K562 (cell line): ENCODE measurements around the gene MYL12B. TPM values are rescaled to one million over a fixed set of nuclear protein-coding genes. Genes with fewer than 3 reads are reported as not detected.

Experiments used
- BMI1 ChIP-seq: fragments of 150-350 bp; IDR thresholded peaks from 2 replicates; pipeline ENCODE4 v1.6.1; 2014; ENCODE audit warnings: low read length
- CEBPG ChIP-seq, 3 experiments: fragments of 200-800 bp in 1 of 3; sonication (Bioruptor generic) in 1 of 3; sonication (generic) in 1 of 3; formaldehyde crosslinking in 1 of 3; IDR thresholded peaks in 2 of 3; conservative IDR thresholded peaks in 1 of 3; 2 replicates each; pipeline versions ENCODE4 v1.6.1 to v1.8.0; 2016 to 2022; ENCODE audit warnings: missing compliant biosample characterization in 2 of 3, missing genetic modification characterization in 2 of 3, mild to moderate bottlenecking in 1 of 3, missing genetic modification reagents in 1 of 3
- IFI16 ChIP-seq: fragments of 250-450 bp; sonication (Bioruptor Pico); IDR thresholded peaks from 2 replicates; pipeline ENCODE4 v2.1.2; 2022; ENCODE audit warnings: mild to moderate bottlenecking, inconsistent platforms
- MYBL2 ChIP-seq, 2 experiments: fragments of 450-650 bp in 1 of 2; sonication (generic) in 1 of 2; formaldehyde crosslinking in 1 of 2; IDR thresholded peaks; 2 replicates each; pipeline versions ENCODE4 v1.6.1 to v1.8.1; 2017 to 2022; ENCODE audit warnings: borderline replicate concordance in 1 of 2, inconsistent platforms in 1 of 2, low read depth in 1 of 2, mild to moderate bottlenecking in 1 of 2, missing genetic modification reagents in 1 of 2, moderate library complexity in 1 of 2
- NR2F6 ChIP-seq: fragments of 450-650 bp; formaldehyde crosslinking; IDR thresholded peaks from 2 replicates; pipeline ENCODE4 v1.4.0; 2020; ENCODE audit warnings: mild to moderate bottlenecking
- PHF8 ChIP-seq: fragments of 200-600 bp; sonication (generic); IDR thresholded peaks from 2 replicates; pipeline ENCODE4 v1.6.1; 2012; ENCODE audit warnings: mixed run types, mild to moderate bottlenecking, inconsistent platforms, low read length, moderate library complexity, borderline replicate concordance
- ZBTB1 ChIP-seq: sonication (generic); formaldehyde crosslinking; IDR thresholded peaks from 2 replicates; pipeline ENCODE4 v1.8.1; 2023; ENCODE audit warnings: missing genetic modification reagents, low read depth, mild to moderate bottlenecking, borderline replicate concordance
- ZC3H8 ChIP-seq: fragments of 450-650 bp; IDR thresholded peaks from 2 replicates; pipeline ENCODE4 v1.6.1; 2017
- ZNF217 ChIP-seq: sonication (generic); formaldehyde crosslinking; IDR thresholded peaks from 2 replicates; pipeline ENCODE4 v1.8.0; 2022; ENCODE audit warnings: mild to moderate bottlenecking, missing genetic modification reagents
- ZNF79 ChIP-seq: fragments of 250-450 bp; sonication (Bioruptor Pico); IDR thresholded peaks from 2 replicates; pipeline ENCODE4 v1.4.0; 2020; ENCODE audit warnings: low read depth, mild to moderate bottlenecking, moderate library complexity
- ZNF830 ChIP-seq: fragments of 250-450 bp; sonication (Bioruptor Pico); IDR thresholded peaks from 2 replicates; pipeline ENCODE4 v1.5.0; 2021; ENCODE audit warnings: mild to moderate bottlenecking
- polyA plus RNA-seq, 8 experiments: library from polyadenylated mRNA; depleted of rRNA in 4 of 8; stranded (reverse) in 5 of 8; unstranded in 3 of 8; fragments of >200 nt; fragmentation: Nextera tagmentation in 2 of 8; fragmentation: Illumina TruSeq in 1 of 8; extraction: Ambion mirVana in 2 of 8; extraction: Trizol in 1 of 8; gene quantifications; 2 replicates each; pipeline versions ENCODE4 v1.2.1 to v1.2.3, GENCODE V29; 2011 to 2014; ENCODE audit warnings: inconsistent platforms in 1 of 8, missing spikeins in 1 of 8
- total RNA-seq, 7 experiments: library from RNA; depleted of rRNA in 6 of 7; stranded (reverse); fragments of >200 nt in 6 of 7; fragmentation: Illumina TruSeq in 2 of 7; extraction: Trizol in 2 of 7; gene quantifications; 2 replicates each; pipeline versions ENCODE4 v1.2.1 to v1.2.3, GENCODE V29; 2011 to 2021; ENCODE audit warnings: low replicate concordance in 1 of 7
- TF ChIP-seq, protein P1 (sequence below): fragments of 250-450 bp; sonication (Bioruptor Pico); IDR thresholded peaks from 2 replicates; pipeline ENCODE4 v1.5.0; 2020; ENCODE audit warnings: mild to moderate bottlenecking, borderline replicate concordance
- TF ChIP-seq, protein P2 (sequence below): fragments of 250-450 bp; sonication (Bioruptor Pico); IDR thresholded peaks from 2 replicates; pipeline ENCODE4 v1.5.1; 2021; ENCODE audit warnings: mild to moderate bottlenecking
- TF ChIP-seq, protein P3 (sequence below): IDR thresholded peaks from 3 replicates; pipeline ENCODE4 v1.6.1; 2011; ENCODE audit warnings: borderline replicate concordance, mild to moderate bottlenecking; ENCODE audit not compliant: insufficient read length, insufficient read depth
- TF ChIP-seq, protein P4 (sequence below): fragments of 150-350 bp; conservative IDR thresholded peaks from 2 replicates; pipeline ENCODE4 v1.6.1; 2014; ENCODE audit warnings: low read length
- TF ChIP-seq, protein P5 (sequence below): fragments of 250-450 bp; sonication (Bioruptor Pico); IDR thresholded peaks from 2 replicates; pipeline ENCODE4 v1.8.0; 2021; ENCODE audit warnings: borderline replicate concordance, mild to moderate bottlenecking, moderate library complexity; ENCODE audit not compliant: poor library complexity, severe bottlenecking

Gene MYL12B
- total and polyA plus RNA-seq, 9 of the 15 experiments (the other 6 are each of a cell fraction or from before 2014, with no cell fraction given) = 220 to 995 (median 463) TPM

DNA sequence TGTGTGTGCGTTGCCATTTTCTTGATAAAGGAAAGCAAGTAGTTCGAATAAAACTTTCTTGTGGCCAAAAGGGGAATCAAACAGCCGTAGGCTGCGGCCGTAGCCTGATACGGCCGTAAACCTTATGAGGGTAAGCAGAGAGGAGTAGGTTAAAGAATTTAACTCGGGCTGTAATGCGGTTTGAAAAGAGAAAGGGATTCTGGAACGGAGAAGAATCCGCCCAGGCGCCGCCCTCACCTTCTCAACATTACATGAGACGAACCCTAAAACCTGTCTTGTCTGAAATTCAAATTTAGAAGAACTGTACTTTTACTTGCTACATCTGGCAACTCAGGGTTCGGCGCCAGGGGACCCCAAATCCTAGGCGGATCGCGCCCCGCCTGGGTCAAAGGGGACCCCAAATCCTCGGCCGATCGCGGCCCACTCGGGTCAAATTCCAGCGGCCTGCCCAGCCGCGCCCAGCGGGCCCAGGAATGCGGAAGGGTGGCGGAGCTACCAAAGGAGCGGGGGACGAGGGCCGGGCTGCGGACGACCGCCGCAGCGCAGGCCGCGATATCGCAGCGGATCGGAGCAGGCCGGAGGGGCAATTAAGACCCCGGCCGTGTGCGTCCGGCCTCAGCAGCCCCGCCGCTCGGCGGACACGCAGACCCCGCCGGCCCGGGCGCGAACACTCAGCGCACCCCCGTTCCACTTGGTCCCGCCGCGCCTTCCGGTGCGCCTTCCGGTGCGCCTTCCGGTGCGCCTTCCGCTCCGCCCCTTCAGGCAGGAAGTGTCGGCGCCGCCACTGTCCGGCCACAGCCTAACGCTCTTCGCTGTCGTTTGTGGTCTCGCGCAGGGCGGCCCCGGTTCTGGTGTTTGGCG, at the start of gene MYL12B (continued):
- TF ChIP-seq MYBL2 (IDR thresholded peaks at IDR 0.05; ENCODE audit: low read depth) (no peak), MYBL2 (CRISPR knock-in tag; IDR thresholded peaks at IDR 0.05; ENCODE audit: borderline replicate concordance) (no peak), ZNF830 (CRISPR knock-in tag) (no peak), CEBPG (CRISPR knock-in tag; IDR thresholded peaks at IDR 0.05) (peak; percentile 33; the same call in 1 of the 2 replicates), CEBPG (tag; conservative IDR thresholded peaks at IDR 0.05 in 1 of 2, IDR thresholded peaks at IDR 0.05 in 1 of 2) (no peak), ZC3H8 (no peak), BMI1 (no peak), ZNF79 (CRISPR knock-in tag) (no peak), ZNF217 (CRISPR knock-in tag) (no peak), IFI16 (CRISPR knock-in tag) (no peak), ZBTB1 (CRISPR knock-in tag) (no peak; the same call in none of the 2 replicates), PHF8 (peak; percentile 86), NR2F6 (CRISPR knock-in tag) (peak; percentile 13; the same call in 1 of the 2 replicates)
- TF ChIP-seq, protein P1, sequence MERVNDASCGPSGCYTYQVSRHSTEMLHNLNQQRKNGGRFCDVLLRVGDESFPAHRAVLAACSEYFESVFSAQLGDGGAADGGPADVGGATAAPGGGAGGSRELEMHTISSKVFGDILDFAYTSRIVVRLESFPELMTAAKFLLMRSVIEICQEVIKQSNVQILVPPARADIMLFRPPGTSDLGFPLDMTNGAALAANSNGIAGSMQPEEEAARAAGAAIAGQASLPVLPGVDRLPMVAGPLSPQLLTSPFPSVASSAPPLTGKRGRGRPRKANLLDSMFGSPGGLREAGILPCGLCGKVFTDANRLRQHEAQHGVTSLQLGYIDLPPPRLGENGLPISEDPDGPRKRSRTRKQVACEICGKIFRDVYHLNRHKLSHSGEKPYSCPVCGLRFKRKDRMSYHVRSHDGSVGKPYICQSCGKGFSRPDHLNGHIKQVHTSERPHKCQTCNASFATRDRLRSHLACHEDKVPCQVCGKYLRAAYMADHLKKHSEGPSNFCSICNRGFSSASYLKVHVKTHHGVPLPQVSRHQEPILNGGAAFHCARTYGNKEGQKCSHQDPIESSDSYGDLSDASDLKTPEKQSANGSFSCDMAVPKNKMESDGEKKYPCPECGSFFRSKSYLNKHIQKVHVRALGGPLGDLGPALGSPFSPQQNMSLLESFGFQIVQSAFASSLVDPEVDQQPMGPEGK (CRISPR knock-in tag) = 0 out of 2 replicates have a peak, but pooled peaks have one; percentile 43
- TF ChIP-seq, protein P2, sequence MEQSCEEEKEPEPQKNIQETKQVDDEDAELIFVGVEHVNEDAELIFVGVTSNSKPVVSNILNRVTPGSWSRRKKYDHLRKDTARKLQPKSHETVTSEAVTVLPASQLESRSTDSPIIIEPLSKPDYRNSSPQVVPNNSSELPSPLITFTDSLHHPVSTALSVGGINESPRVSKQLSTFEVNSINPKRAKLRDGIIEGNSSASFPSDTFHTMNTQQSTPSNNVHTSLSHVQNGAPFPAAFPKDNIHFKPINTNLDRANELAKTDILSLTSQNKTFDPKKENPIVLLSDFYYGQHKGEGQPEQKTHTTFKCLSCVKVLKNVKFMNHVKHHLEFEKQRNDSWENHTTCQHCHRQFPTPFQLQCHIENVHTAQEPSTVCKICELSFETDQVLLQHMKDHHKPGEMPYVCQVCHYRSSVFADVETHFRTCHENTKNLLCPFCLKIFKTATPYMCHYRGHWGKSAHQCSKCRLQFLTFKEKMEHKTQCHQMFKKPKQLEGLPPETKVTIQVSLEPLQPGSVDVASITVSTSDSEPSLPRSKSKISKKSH (CRISPR knock-in tag) = no peak
- TF ChIP-seq, protein P3, sequence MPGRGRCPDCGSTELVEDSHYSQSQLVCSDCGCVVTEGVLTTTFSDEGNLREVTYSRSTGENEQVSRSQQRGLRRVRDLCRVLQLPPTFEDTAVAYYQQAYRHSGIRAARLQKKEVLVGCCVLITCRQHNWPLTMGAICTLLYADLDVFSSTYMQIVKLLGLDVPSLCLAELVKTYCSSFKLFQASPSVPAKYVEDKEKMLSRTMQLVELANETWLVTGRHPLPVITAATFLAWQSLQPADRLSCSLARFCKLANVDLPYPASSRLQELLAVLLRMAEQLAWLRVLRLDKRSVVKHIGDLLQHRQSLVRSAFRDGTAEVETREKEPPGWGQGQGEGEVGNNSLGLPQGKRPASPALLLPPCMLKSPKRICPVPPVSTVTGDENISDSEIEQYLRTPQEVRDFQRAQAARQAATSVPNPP = no peak
- TF ChIP-seq, protein P4, sequence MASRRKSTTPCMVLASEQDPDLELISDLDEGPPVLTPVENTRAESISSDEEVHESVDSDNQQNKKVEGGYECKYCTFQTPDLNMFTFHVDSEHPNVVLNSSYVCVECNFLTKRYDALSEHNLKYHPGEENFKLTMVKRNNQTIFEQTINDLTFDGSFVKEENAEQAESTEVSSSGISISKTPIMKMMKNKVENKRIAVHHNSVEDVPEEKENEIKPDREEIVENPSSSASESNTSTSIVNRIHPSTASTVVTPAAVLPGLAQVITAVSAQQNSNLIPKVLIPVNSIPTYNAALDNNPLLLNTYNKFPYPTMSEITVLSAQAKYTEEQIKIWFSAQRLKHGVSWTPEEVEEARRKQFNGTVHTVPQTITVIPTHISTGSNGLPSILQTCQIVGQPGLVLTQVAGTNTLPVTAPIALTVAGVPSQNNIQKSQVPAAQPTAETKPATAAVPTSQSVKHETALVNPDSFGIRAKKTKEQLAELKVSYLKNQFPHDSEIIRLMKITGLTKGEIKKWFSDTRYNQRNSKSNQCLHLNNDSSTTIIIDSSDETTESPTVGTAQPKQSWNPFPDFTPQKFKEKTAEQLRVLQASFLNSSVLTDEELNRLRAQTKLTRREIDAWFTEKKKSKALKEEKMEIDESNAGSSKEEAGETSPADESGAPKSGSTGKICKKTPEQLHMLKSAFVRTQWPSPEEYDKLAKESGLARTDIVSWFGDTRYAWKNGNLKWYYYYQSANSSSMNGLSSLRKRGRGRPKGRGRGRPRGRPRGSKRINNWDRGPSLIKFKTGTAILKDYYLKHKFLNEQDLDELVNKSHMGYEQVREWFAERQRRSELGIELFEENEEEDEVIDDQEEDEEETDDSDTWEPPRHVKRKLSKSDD = no peak
- TF ChIP-seq, protein P5, sequence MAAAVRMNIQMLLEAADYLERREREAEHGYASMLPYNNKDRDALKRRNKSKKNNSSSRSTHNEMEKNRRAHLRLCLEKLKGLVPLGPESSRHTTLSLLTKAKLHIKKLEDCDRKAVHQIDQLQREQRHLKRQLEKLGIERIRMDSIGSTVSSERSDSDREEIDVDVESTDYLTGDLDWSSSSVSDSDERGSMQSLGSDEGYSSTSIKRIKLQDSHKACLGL = peak; percentile 18
